KMS-11 (cell line): ENCODE results near the gene GDNF.

Source experiments
- H2AFZ ChIP-seq: fragments of 200-600 bp; sonication (generic); 2 replicates; pipeline ENCODE4 v1.6.1; 2016; ENCODE audit warnings: antibody characterized with exemption, mixed run types, low read depth
- H3K27ac ChIP-seq: fragments of 200-600 bp; sonication (generic); 2 replicates; pipeline ENCODE4 v1.6.1; 2016; ENCODE audit warnings: mild to moderate bottlenecking, mixed run types
- H3K27me3 ChIP-seq: fragments of 200-600 bp; sonication (generic); 2 replicates; pipeline ENCODE4 v1.6.1; 2017; ENCODE audit warnings: mild to moderate bottlenecking, low read depth, mixed run types, moderate library complexity; ENCODE audit not compliant: insufficient read depth
- H3K36me3 ChIP-seq: fragments of 200-600 bp; sonication (generic); 2 replicates; pipeline ENCODE4 v1.6.1; 2017; ENCODE audit warnings: mild to moderate bottlenecking, mixed run types; ENCODE audit not compliant: insufficient read depth
- H3K4me1 ChIP-seq: fragments of 200-600 bp; sonication (generic); 2 replicates; pipeline ENCODE4 v1.6.1; 2016; ENCODE audit warnings: mild to moderate bottlenecking, low read depth, mixed run types; ENCODE audit not compliant: poor library complexity, severe bottlenecking
- H3K4me2 ChIP-seq: fragments of 200-600 bp; sonication (generic); 2 replicates; pipeline ENCODE4 v1.7.0; 2016; ENCODE audit warnings: mild to moderate bottlenecking, mixed run types
- H3K4me3 ChIP-seq: fragments of 200-600 bp; sonication (generic); IDR thresholded peaks from 2 replicates; pipeline ENCODE4 v1.6.1; 2017; ENCODE audit warnings: low read depth, low read length, mixed read lengths; ENCODE audit not compliant: insufficient read depth
- H3K79me2 ChIP-seq: fragments of 200-600 bp; sonication (generic); 2 replicates; pipeline ENCODE4 v1.6.1; 2016; ENCODE audit warnings: low read depth, mixed run types; ENCODE audit not compliant: insufficient read depth
- H3K9ac ChIP-seq: fragments of 200-600 bp; sonication (generic); 2 replicates; pipeline ENCODE4 v1.6.1; 2016; ENCODE audit warnings: mild to moderate bottlenecking, mixed run types
- H4K20me1 ChIP-seq: fragments of 200-600 bp; sonication (generic); 2 replicates; pipeline ENCODE4 v1.6.1; 2016; ENCODE audit warnings: mild to moderate bottlenecking, mixed run types; ENCODE audit not compliant: insufficient read depth
- TF ChIP-seq, protein P1 (sequence below): fragments of 200-600 bp; sonication (generic); conservative IDR thresholded peaks from 2 replicates; pipeline ENCODE4 v1.6.1; 2017; ENCODE audit warnings: low read depth, mild to moderate bottlenecking, antibody characterized with exemption, low read length, moderate library complexity, mixed read lengths

GDNF gene

DNA sequence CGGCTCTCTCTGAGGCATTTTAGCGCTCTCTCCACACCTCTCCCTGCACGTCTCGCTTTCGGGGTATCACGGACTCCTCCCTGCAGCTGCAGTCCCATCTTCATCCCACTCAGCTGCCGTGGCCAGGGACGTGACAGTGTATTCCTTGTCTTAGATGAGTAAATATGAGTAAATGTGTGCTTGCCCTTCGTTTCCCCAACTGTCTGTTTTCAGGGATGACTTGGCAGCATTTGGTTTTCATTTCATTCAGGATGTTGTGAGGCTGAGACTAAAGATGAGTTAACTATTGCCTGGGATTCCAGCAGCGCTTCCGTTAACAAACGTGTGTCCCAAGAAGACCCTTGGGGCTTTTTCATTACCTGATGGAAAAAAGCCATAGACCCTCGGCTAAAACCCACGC, 29.5 kb downstream of the GDNF start:
- H2AFZ ChIP-seq, result no peak overlapping the region
- no peak overlapping the region for H3K4me3 ChIP-seq
- TF ChIP-seq, protein P1, sequence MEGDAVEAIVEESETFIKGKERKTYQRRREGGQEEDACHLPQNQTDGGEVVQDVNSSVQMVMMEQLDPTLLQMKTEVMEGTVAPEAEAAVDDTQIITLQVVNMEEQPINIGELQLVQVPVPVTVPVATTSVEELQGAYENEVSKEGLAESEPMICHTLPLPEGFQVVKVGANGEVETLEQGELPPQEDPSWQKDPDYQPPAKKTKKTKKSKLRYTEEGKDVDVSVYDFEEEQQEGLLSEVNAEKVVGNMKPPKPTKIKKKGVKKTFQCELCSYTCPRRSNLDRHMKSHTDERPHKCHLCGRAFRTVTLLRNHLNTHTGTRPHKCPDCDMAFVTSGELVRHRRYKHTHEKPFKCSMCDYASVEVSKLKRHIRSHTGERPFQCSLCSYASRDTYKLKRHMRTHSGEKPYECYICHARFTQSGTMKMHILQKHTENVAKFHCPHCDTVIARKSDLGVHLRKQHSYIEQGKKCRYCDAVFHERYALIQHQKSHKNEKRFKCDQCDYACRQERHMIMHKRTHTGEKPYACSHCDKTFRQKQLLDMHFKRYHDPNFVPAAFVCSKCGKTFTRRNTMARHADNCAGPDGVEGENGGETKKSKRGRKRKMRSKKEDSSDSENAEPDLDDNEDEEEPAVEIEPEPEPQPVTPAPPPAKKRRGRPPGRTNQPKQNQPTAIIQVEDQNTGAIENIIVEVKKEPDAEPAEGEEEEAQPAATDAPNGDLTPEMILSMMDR, result no peak
- H3K4me2 ChIP-seq, result no peak overlapping the region; the same call in 1 of the 2 replicates
- no peaks in the 10 kb centered on the region for H3K36me3 ChIP-seq
- no peaks in the 10 kb centered on the region for H4K20me1 ChIP-seq
- H3K27ac ChIP-seq, result no peak overlapping the region
- H3K4me1 ChIP-seq, result peaks cover 19% of the 10 kb centered on the region
- H3K79me2 ChIP-seq, result no peaks in the 10 kb centered on the region
- no peaks in the 10 kb centered on the region for H3K27me3 ChIP-seq
- no peak overlapping the region for H3K9ac ChIP-seq

DNA sequence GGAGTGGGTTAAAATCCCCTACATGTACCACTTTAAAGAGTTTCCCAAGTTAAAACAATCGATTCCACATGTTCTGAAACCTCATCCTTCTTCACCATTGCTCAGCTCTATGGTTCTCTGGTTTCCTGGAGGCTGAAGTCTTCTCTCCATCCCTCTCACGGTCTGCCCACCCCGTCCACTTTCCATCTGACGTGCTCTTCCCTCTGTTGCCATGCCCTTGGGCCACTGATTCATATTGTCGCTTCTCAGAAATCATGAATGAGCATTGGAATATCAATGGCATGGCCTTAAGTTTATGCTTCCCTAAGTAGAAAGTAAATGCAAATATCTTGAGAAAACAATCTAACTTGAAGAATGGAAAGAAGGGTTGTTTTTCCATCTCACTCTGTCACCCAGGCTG, 30.9 kb downstream of the GDNF start:
- H3K9ac ChIP-seq, result no peak overlapping the region
- no peaks in the 10 kb centered on the region for H4K20me1 ChIP-seq
- H3K27ac ChIP-seq, result no peak overlapping the region
- H3K79me2 ChIP-seq, result no peaks in the 10 kb centered on the region
- H3K4me2 ChIP-seq, result no peak overlapping the region
- H2AFZ ChIP-seq, result no peak overlapping the region
- H3K4me1 ChIP-seq, result peaks cover 19% of the 10 kb centered on the region
- H3K27me3 ChIP-seq, result no peaks in the 10 kb centered on the region
- no peak overlapping the region for H3K4me3 ChIP-seq
- no peaks in the 10 kb centered on the region for H3K36me3 ChIP-seq
- TF ChIP-seq, protein P1, result no peak

DNA sequence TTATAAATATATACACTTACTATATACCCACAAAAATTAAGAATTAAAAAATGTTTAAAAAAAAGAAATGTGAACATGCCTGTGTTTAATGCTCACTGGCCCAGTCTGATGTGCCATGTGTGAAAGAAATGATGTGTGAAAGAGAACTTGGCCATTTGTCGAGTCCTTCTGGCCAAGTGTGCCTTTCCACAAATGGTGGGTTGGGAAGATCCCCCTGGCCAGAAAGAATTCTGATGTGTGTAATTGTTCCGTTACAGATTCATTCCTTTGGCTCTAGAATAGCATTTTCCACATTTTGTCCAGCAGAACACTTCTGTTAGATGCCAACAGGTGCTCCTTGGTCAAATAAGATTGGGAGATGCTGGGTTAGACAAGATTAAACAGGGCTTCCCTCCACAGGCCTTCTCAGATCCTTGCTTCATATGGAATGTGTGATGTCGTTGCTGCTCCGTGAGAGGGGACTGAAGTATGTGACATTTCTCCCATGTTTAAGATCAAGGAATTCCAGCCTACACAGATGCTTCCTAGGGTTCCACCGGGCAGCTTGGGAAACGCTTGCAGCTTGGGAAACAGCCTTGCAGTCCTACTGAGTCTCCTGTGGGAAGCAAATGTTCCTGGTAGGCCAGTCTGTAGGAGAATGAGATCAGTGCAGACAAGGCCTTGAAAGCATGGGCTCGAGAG, 32.1 kb downstream of the GDNF start:
- Histone ChIP-seq H3K4me3 (no peak overlapping the region), H3K36me3 (no peaks in the 10 kb centered on the region)

DNA sequence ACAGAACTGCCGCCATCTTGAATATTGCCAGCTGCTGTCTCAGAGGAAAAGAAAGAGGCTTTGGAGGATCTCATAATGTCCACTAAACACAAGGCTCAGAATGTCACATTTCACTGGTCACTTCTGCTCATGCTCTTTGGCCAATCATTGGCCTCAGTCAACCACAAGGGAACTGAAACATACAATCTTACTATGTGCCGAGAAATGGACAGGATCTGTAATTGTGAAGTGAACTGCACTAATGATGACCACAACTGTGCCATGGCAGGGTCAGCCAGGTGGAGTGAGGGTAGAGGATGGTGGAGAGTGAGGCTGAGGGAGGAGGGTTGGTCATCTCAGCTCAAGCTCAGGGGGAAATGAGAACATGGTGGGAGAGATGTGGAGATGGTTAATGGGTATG, 32.8 kb downstream of the GDNF start:
- Histone ChIP-seq H2AFZ (no peak overlapping the region), H3K36me3 (no peaks in the 10 kb centered on the region), H4K20me1 (no peaks in the 10 kb centered on the region), H3K4me2 (no peak overlapping the region), H3K9ac (no peak overlapping the region), H3K4me3 (no peak overlapping the region), H3K27me3 (no peaks in the 10 kb centered on the region), H3K27ac (no peak overlapping the region), H3K79me2 (no peaks in the 10 kb centered on the region), H3K4me1 (peaks cover 19% of the 10 kb centered on the region)
- TF ChIP-seq, protein P1, result no peak

More for the DNA sequence above, 32.1 kb downstream of the GDNF start:
- Histone ChIP-seq H4K20me1 (no peaks in the 10 kb centered on the region), H3K9ac (no peak overlapping the region), H3K27ac (no peak overlapping the region), H3K27me3 (no peaks in the 10 kb centered on the region), H2AFZ (no peak overlapping the region), H3K4me2 (no peak overlapping the region), H3K79me2 (no peaks in the 10 kb centered on the region), H3K4me1 (peaks cover 19% of the 10 kb centered on the region)
- TF ChIP-seq, protein P1, result no peak
